KMS-11 (cell line): ENCODE measurements around the gene MT1F.

Source experiments
- H2AFZ ChIP-seq: fragments of 200-600 bp; sonication (generic); 2 replicates; pipeline ENCODE4 v1.6.1; 2016; ENCODE audit warnings: antibody characterized with exemption, mixed run types, low read depth
- H3K27ac ChIP-seq: fragments of 200-600 bp; sonication (generic); 2 replicates; pipeline ENCODE4 v1.6.1; 2016; ENCODE audit warnings: mild to moderate bottlenecking, mixed run types
- H3K27me3 ChIP-seq: fragments of 200-600 bp; sonication (generic); 2 replicates; pipeline ENCODE4 v1.6.1; 2017; ENCODE audit warnings: mild to moderate bottlenecking, low read depth, mixed run types, moderate library complexity; ENCODE audit not compliant: insufficient read depth
- H3K36me3 ChIP-seq: fragments of 200-600 bp; sonication (generic); 2 replicates; pipeline ENCODE4 v1.6.1; 2017; ENCODE audit warnings: mild to moderate bottlenecking, mixed run types; ENCODE audit not compliant: insufficient read depth
- H3K4me1 ChIP-seq: fragments of 200-600 bp; sonication (generic); 2 replicates; pipeline ENCODE4 v1.6.1; 2016; ENCODE audit warnings: mild to moderate bottlenecking, low read depth, mixed run types; ENCODE audit not compliant: poor library complexity, severe bottlenecking
- H3K4me2 ChIP-seq: fragments of 200-600 bp; sonication (generic); 2 replicates; pipeline ENCODE4 v1.7.0; 2016; ENCODE audit warnings: mild to moderate bottlenecking, mixed run types
- H3K4me3 ChIP-seq: fragments of 200-600 bp; sonication (generic); IDR thresholded peaks from 2 replicates; pipeline ENCODE4 v1.6.1; 2017; ENCODE audit warnings: low read depth, low read length, mixed read lengths; ENCODE audit not compliant: insufficient read depth
- H3K79me2 ChIP-seq: fragments of 200-600 bp; sonication (generic); 2 replicates; pipeline ENCODE4 v1.6.1; 2016; ENCODE audit warnings: low read depth, mixed run types; ENCODE audit not compliant: insufficient read depth
- H3K9ac ChIP-seq: fragments of 200-600 bp; sonication (generic); 2 replicates; pipeline ENCODE4 v1.6.1; 2016; ENCODE audit warnings: mild to moderate bottlenecking, mixed run types
- H4K20me1 ChIP-seq: fragments of 200-600 bp; sonication (generic); 2 replicates; pipeline ENCODE4 v1.6.1; 2016; ENCODE audit warnings: mild to moderate bottlenecking, mixed run types; ENCODE audit not compliant: insufficient read depth
- CTCF ChIP-seq: fragments of 200-600 bp; sonication (generic); conservative IDR thresholded peaks from 2 replicates; pipeline ENCODE4 v1.6.1; 2017; ENCODE audit warnings: low read depth, mild to moderate bottlenecking, antibody characterized with exemption, low read length, moderate library complexity, mixed read lengths

The MT1F gene

GRCh38 chr16:56640076-56640475 is 17.7 kb upstream of the MT1F start:
- Histone ChIP-seq H3K36me3 (no peaks in the 10 kb centered on the region), H2AFZ (no peak overlapping the region), H3K4me2 (no peak overlapping the region), H3K4me3 (no peak overlapping the region), H3K27me3 (peaks cover 3% of the 10 kb centered on the region; the same call in 1 of the 2 replicates), H3K4me1 (peaks cover 7% of the 10 kb centered on the region), H3K79me2 (no peaks in the 10 kb centered on the region), H4K20me1 (no peaks in the 10 kb centered on the region), H3K27ac (no peak overlapping the region), H3K9ac (no peak overlapping the region)
- no peak for TF ChIP-seq CTCF

GRCh38 chr16:56641166-56641565 is 16.6 kb upstream of the MT1F start:
- no peak overlapping the region for H3K4me3 ChIP-seq
- no peak overlapping the region for H2AFZ ChIP-seq
- no peak overlapping the region for H3K9ac ChIP-seq
- H3K79me2 ChIP-seq, result no peaks in the 10 kb centered on the region
- no peak for TF ChIP-seq CTCF
- no peak overlapping the region for H3K27ac ChIP-seq
- no peaks in the 10 kb centered on the region for H4K20me1 ChIP-seq
- H3K36me3 ChIP-seq, result no peaks in the 10 kb centered on the region
- H3K4me1 ChIP-seq, result peaks cover 7% of the 10 kb centered on the region
- no peak overlapping the region for H3K4me2 ChIP-seq
- H3K27me3 ChIP-seq, result no peaks in the 10 kb centered on the region

GRCh38 chr16:56643080-56643778 is 14.5 kb upstream of the MT1F start:
- no peak overlapping the region for H3K4me3 ChIP-seq
- no peaks in the 10 kb centered on the region for H4K20me1 ChIP-seq
- TF ChIP-seq CTCF, result no peak
- H3K4me1 ChIP-seq, result peaks cover 7% of the 10 kb centered on the region
- H2AFZ ChIP-seq, result peak overlapping the region; percentile 68
- H3K79me2 ChIP-seq, result no peaks in the 10 kb centered on the region
- no peak overlapping the region; the same call in 1 of the 2 replicates for H3K9ac ChIP-seq
- no peaks in the 10 kb centered on the region for H3K27me3 ChIP-seq
- H3K36me3 ChIP-seq, result no peaks in the 10 kb centered on the region
- peak overlapping the region; percentile 57 for H3K4me2 ChIP-seq
- H3K27ac ChIP-seq, result no peak overlapping the region

DNA sequence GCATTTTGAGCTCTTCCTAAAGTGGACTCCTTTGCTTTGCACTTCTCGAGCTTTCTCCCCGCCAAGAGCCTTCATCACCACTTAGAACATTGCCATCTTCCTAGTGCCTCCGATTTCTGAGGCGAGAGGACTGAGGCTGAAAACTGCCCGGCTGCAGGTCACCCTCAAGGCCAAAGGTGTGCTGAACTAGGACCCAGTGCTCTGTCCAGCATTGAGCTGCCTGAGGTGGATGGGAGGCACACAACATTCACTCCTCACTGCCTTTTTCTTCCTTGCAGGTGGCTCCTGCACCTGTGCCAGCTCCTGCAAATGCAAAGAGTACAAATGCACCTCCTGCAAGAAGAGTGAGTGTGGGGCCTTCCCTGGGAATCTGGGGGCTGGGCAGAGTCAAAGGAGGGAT is 13.9 kb upstream of the MT1F start:
- Histone ChIP-seq H3K36me3 (no peaks in the 10 kb centered on the region), H3K27me3 (no peaks in the 10 kb centered on the region), H3K4me2 (peak overlapping the region; percentile 57; the same call in 1 of the 2 replicates), H3K27ac (no peak overlapping the region), H3K9ac (no peak overlapping the region), H3K4me1 (peaks cover 7% of the 10 kb centered on the region), H3K79me2 (no peaks in the 10 kb centered on the region), H2AFZ (peak overlapping the region; percentile 68), H3K4me3 (no peak overlapping the region), H4K20me1 (no peaks in the 10 kb centered on the region)
- TF ChIP-seq CTCF, result 0 out of 2 replicates have a peak, but pooled peaks have one; percentile 8
